Fibroblast of pulmonary artery (primary cell): ENCODE data around the gene STEAP1B.
"Not testable (repeated sequence)": the region's sequence is repeated elsewhere in the genome, so short reads cannot be mapped to it uniquely, and the experiment has no call there.

Source experiments
- DNase-seq: peaks from one replicate; pipeline ENCODE4 v3.0.0-alpha.2; 2010; ENCODE audit warnings: low read depth
- H3K4me3 ChIP-seq: replicated peaks from 2 replicates; pipeline ENCODE4 v1.5.1; 2011; ENCODE audit warnings: low read depth, mild to moderate bottlenecking, control low read depth, low read length, moderate library complexity
- CTCF ChIP-seq: IDR thresholded peaks from 2 replicates; pipeline ENCODE4 v1.5.1; 2011; ENCODE audit warnings: mild to moderate bottlenecking, control low read depth, low read length, inconsistent platforms; ENCODE audit errors: missing control alignments

STEAP1B gene

DNA sequence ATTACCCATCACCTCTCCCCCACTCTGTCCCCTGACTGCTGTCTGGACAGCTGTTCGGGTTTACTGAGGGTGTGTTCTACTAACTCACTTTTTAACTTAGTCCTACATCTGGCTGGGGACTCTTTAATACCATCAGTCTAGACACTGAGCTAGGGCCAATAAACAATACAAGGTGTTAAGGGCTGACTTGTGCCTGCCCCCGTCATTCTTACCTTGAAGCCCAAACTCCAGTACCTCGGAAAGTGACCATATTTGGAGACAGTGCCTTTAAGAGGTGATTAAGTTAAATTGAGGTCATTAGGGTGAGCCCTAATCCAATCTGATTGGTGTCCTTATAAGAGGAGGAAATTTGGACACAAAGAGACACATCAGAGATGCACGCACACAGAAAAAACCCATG is 35.7 kb downstream of the STEAP1B start:
- no peak for TF ChIP-seq CTCF
- no peak for DNase-seq
- no peak overlapping the region for H3K4me3 ChIP-seq

DNA sequence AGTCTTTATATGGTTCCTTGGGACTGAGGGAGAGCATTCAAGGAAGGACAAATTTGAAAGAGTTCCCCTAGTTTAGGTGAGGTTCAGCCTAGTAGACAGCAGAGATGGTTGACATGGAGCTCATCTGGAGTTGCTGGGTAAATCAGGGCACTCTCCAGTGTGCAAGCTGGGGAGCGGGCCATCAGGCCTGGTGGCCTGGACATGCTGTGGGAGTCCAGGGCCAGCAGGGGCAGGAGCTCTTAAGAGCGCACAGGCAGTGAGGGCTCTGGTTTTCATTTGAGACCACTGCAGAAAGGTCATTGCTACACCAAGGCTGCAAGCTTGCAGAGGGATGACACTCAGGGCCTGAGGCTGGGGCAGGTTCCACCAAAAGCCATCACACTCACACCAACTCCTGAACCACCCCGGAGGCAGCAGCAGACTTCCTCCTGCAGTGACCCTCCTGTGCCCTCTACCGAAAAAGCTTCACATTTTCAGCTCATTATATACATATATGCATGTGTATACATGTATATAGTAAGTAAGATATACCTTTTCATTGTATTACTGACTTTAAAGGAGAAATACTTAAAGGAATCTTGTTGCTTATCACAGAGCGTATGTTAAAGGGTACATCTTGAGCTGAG is 39.5 kb downstream of the STEAP1B start:
- no peak overlapping the region for H3K4me3 ChIP-seq
- no peak for DNase-seq
- TF ChIP-seq CTCF, result no peak

- H3K4me3 ChIP-seq, result no peak overlapping the region
- TF ChIP-seq CTCF, result no peak
- DNase-seq, result no peak
These were observed 42.5 kb downstream of the STEAP1B start for GRCh38 chr7:22457471-22457870.

- no peak overlapping the region for H3K4me3 ChIP-seq
- no peak for TF ChIP-seq CTCF
- DNase-seq, result no peak
These were observed 45.5 kb downstream of the STEAP1B start for GRCh38 chr7:22454446-22454845.

GRCh38 chr7:22452960-22453558 is 46.9 kb downstream of the STEAP1B start:
- no peak for DNase-seq
- no peak overlapping the region for H3K4me3 ChIP-seq
- no peak for TF ChIP-seq CTCF

GRCh38 chr7:22452142-22452959 is 47.6 kb downstream of the STEAP1B start:
- peak; percentile 38 for DNase-seq
- peak overlapping the region; percentile 26 for H3K4me3 ChIP-seq
- TF ChIP-seq CTCF, result peak; percentile 73

DNA sequence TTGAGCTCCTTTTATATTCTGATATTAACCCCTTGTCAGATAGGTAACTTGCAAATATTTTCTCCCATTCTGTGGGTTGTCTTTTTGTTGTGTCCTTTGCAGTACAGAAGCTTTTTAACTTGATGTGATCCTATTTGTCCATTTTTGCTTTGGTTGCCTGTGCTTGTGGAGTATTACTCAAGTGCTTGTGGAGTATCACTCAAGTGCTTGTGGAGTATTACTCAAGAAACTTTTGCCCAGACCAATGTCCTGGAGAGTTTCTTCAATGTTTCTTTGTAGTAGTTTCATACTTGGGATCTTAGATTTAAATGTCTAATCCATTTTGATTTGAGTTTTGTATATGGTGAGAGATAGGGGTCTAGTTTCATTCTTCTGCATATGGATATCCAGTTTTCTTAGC is 50.0 kb downstream of the STEAP1B start:
- DNase-seq, H3K4me3 ChIP-seq: not testable (repeated sequence)
